B cell (primary cell): ENCODE measurements around the gene PARVB. TPM values are rescaled to one million over a fixed set of nuclear protein-coding genes. Genes with fewer than 3 reads are reported as not detected.

Source experiments
- ATAC-seq: fragments of 200-7000 bp; cut with Tn5 transposase; one replicate; pipeline ENCODE4 v1.10.0; 2021; ENCODE audit warnings: low read depth, mild to moderate bottlenecking, moderate number of reproducible peaks, moderate library complexity
- CTCF ChIA-PET: fragments of 350-600 bp; sonication (Branson Sonifier 250); formaldehyde crosslinking; loops from one replicate; lab custom pipeline; 2021; ENCODE audit warnings: antibody characterized with exemption, inconsistent platforms; lab: Charles Lee
- POLR2A ChIA-PET: fragments of 350-600 bp; sonication (Branson Sonifier 250); formaldehyde crosslinking; loops from one replicate; lab custom pipeline; 2021; ENCODE audit warnings: antibody characterized with exemption; lab: Charles Lee
- DNase-seq: peaks from one replicate; pipeline ENCODE4 v3.0.0; 2013
- H2AFZ ChIP-seq: 2 replicates; pipeline ENCODE4 v1.6.1; 2012; ENCODE audit warnings: mild to moderate bottlenecking, low read depth, low read length; ENCODE audit not compliant: insufficient read depth, poor library complexity, severe bottlenecking
- H3K27ac ChIP-seq, 2 donors: 1 replicate in 1 of 2; 2 replicates in 1 of 2; pipeline ENCODE4 v1.5.1; 2012 to 2013; ENCODE audit warnings: low read length in 2 of 2, mild to moderate bottlenecking in 2 of 2, moderate library complexity in 1 of 2
- H3K27me3 ChIP-seq, 4 experiments: fragments of 200-600 bp in 1 of 4; sonication (generic) in 1 of 4; replicated peaks in 1 of 4; 1 replicate in 2 of 4; 2 replicates in 2 of 4; pipeline versions ENCODE4 v1.6.1 to v1.7.0; 2013 to 2016; ENCODE audit warnings: low read length in 3 of 4, mild to moderate bottlenecking in 2 of 4, mixed read lengths in 1 of 4, moderate library complexity in 1 of 4; ENCODE audit not compliant: insufficient read depth in 4 of 4, control insufficient read depth in 3 of 4; ENCODE audit errors: control extremely low read depth in 1 of 4
- H3K36me3 ChIP-seq, 2 experiments: replicated peaks in 1 of 2; 1 replicate in 1 of 2; 2 replicates in 1 of 2; pipeline versions ENCODE4 v1.6.1 to v1.7.1; 2013; ENCODE audit warnings: low read length in 1 of 2; ENCODE audit not compliant: insufficient read depth in 2 of 2, control insufficient read depth in 1 of 2; ENCODE audit errors: control extremely low read depth in 1 of 2, extremely low read depth in 1 of 2
- H3K4me1 ChIP-seq, 2 donors: fragments of 200-600 bp in 1 of 2; sonication (generic) in 1 of 2; 1 replicate in 1 of 2; 2 replicates in 1 of 2; pipeline versions ENCODE4 v1.5.1 to v1.6.1; 2013 to 2017; ENCODE audit warnings: low read length in 2 of 2; ENCODE audit not compliant: control insufficient read depth in 2 of 2, insufficient read depth in 2 of 2
- H3K4me2 ChIP-seq: replicated peaks from 2 replicates; pipeline ENCODE3; 2012; ENCODE audit warnings: mild to moderate bottlenecking, low read depth, low read length; ENCODE audit not compliant: poor library complexity, severe bottlenecking
- H3K4me3 ChIP-seq, 5 experiments: fragments of 200-600 bp in 1 of 5; sonication (generic) in 1 of 5; 1 replicate in 3 of 5; 2 replicates in 2 of 5; pipeline versions ENCODE4 v1.5.1 to v1.7.0; 2011 to 2016; ENCODE audit warnings: low read length in 4 of 5, mild to moderate bottlenecking in 4 of 5, low read depth in 2 of 5, control low read depth in 1 of 5, moderate library complexity in 1 of 5; ENCODE audit not compliant: insufficient read depth in 1 of 5; ENCODE audit errors: control extremely low read depth in 1 of 5, extremely low read depth in 1 of 5
- H3K79me2 ChIP-seq: fragments of 200-600 bp; sonication (generic); one replicate; pipeline ENCODE4 v1.6.0; 2016; ENCODE audit warnings: low read length; ENCODE audit not compliant: control insufficient read depth, insufficient read depth
- H3K9ac ChIP-seq: fragments of 200-600 bp; sonication (generic); 2 replicates; pipeline ENCODE4 v1.6.1; 2017; ENCODE audit warnings: mild to moderate bottlenecking, low read length, moderate library complexity
- H3K9me3 ChIP-seq, 3 donors: one replicate each; pipeline versions ENCODE4 v1.6.1 to v1.7.1; 2013; ENCODE audit warnings: low read length in 2 of 3; ENCODE audit not compliant: control insufficient read depth in 2 of 3, insufficient read depth in 1 of 3; ENCODE audit errors: control extremely low read depth in 1 of 3
- H4K20me1 ChIP-seq: 2 replicates; pipeline ENCODE4 v1.6.0; 2012; ENCODE audit warnings: mild to moderate bottlenecking, low read length; ENCODE audit not compliant: insufficient read depth, control insufficient read depth, poor library complexity, severe bottlenecking
- H3K27ac Mint-ChIP-seq: one replicate; pipeline ENCODE4 v1.8.0; 2021; ENCODE audit warnings: mixed read lengths
- H3K27me3 Mint-ChIP-seq: one replicate; pipeline ENCODE4 v1.8.0; 2021; ENCODE audit warnings: mixed read lengths
- H3K4me1 Mint-ChIP-seq: one replicate; pipeline ENCODE4 v1.8.0; 2021; ENCODE audit warnings: mixed read lengths
- H3K4me3 Mint-ChIP-seq: one replicate; pipeline ENCODE4 v1.8.0; 2021; ENCODE audit warnings: mixed read lengths
- H3K9me3 Mint-ChIP-seq: one replicate; pipeline ENCODE4 v1.8.0; 2022; ENCODE audit warnings: mixed read lengths; ENCODE audit not compliant: insufficient read depth
- EZH2 ChIP-seq: IDR thresholded peaks from 2 replicates; pipeline ENCODE4 v1.6.1; 2012; ENCODE audit warnings: borderline replicate concordance, low read depth, mild to moderate bottlenecking, moderate library complexity, low read length; ENCODE audit not compliant: insufficient read depth, poor library complexity, severe bottlenecking
- WGBS: methylation state at CpG from one replicate; pipeline ENCODE4 v1.1.5; 2013; ENCODE audit warnings: missing lambda C conversion rate; ENCODE audit not compliant: insufficient coverage; 5-methylcytosine and 5-hydroxymethylcytosine counted together
- intact Hi-C: fragments of 100-400 bp; cut with micrococcal nuclease; formaldehyde crosslinking; loops from one replicate; pipeline ENCODE4 v1.10.0; 2022
- polyA plus RNA-seq: library from polyadenylated mRNA; depleted of rRNA; stranded (reverse); fragments of >200 nt; gene quantifications from 2 replicates; pipeline ENCODE4 v1.2.3, GENCODE V29; 2012
- total RNA-seq, 2 donors: library from RNA; stranded (reverse); fragments of 120-200 nt in 1 of 2; gene quantifications; 1 replicate in 1 of 2; 2 replicates in 1 of 2; pipeline versions ENCODE4 v1.2.3 to v1.2.4, GENCODE V29; 2013 to 2022
- TF ChIP-seq, protein P1 (sequence below): fragments of 200-600 bp; IDR thresholded peaks from one replicate; pipeline ENCODE4 v1.8.0; 2022; ENCODE audit warnings: antibody characterized with exemption, mild to moderate bottlenecking

PARVB gene
- total and polyA plus RNA-seq, 2 donors (not counting 1 experiment from before 2014, with no cell fraction given) = 48.0 to 49.4 TPM

DNA sequence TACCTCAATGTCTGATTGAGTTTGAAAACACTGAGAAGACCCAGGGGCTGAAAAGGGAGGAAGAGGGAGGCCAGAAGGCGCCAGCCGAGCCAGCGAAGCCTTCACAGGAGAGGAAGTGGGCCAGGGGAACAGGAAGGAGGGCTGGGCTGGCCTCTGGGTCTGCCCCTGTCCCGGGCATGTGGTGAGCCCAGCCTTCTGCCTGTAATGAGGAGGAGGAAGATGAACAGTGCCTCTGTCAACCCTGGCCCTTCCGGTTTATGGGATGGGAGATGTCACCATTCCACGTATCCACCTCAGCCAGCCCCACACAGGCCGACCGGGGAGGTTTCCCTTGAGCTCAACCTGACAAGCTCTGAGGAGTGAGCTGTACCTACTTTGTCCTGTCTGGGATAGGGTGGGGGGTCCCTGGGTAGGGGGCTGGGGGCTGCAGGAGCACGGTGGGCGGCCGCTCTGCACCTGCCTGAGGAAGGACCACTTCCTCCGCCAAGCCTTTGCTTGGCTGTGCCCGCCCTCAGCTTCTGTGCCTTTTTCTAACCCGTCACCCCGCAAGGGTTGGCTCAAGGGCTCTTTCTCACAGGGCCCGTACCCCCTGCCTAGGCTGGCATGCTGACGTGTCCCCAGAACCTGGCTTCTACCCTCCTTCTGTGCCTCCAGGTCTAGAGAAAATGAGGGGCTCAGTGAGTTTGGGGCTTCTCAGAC lies 158.6 kb downstream of the PARVB start:
- peaks cover 72% of the 10 kb centered on the region for H3K79me2 ChIP-seq
- no peaks in the 10 kb centered on the region for H3K9me3 ChIP-seq
- Mint-ChIP-seq H3K9me3 (no peaks in the 10 kb centered on the region), H3K27ac (peak overlapping the region; percentile 95), H3K4me3 (peak overlapping the region; percentile 94), H3K4me1 (peaks cover 41% of the 10 kb centered on the region), H3K27me3 (no peaks in the 10 kb centered on the region)
- H3K4me2 ChIP-seq = peak overlapping the region; percentile 93
- H3K36me3 ChIP-seq = peaks cover 0 to 43% of the 10 kb centered on the region in 2 experiments
- ChIA-PET CTCF (interaction anchor here (0.5 to 4.2 kb wide), 3 partner anchors 10 to 189 kb away, joined by 5 to 22 read pairs (median 9); no protein-coding TSS in a partner anchor), POLR2A (interaction anchor here (1.1 to 2.3 kb wide), 3 partner anchors 9 to 156 kb away, joined by 3 to 28 read pairs (median 6); no protein-coding TSS in a partner anchor)
- peak overlapping the region; percentile 87 for H3K9ac ChIP-seq
- WGBS = 25% methylated on average over 13 of the region's 17 CpGs
- DNase-seq = peak; percentile 71
- H2AFZ ChIP-seq = peak overlapping the region; percentile 82
- TF ChIP-seq, protein P1, sequence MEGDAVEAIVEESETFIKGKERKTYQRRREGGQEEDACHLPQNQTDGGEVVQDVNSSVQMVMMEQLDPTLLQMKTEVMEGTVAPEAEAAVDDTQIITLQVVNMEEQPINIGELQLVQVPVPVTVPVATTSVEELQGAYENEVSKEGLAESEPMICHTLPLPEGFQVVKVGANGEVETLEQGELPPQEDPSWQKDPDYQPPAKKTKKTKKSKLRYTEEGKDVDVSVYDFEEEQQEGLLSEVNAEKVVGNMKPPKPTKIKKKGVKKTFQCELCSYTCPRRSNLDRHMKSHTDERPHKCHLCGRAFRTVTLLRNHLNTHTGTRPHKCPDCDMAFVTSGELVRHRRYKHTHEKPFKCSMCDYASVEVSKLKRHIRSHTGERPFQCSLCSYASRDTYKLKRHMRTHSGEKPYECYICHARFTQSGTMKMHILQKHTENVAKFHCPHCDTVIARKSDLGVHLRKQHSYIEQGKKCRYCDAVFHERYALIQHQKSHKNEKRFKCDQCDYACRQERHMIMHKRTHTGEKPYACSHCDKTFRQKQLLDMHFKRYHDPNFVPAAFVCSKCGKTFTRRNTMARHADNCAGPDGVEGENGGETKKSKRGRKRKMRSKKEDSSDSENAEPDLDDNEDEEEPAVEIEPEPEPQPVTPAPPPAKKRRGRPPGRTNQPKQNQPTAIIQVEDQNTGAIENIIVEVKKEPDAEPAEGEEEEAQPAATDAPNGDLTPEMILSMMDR = no peak
- TF ChIP-seq EZH2 = no peak
- H3K4me1 ChIP-seq = peaks cover 19 to 39% of the 10 kb centered on the region in 2 donors
- H3K27me3 ChIP-seq = no peaks in the 10 kb centered on the region
- H3K4me3 ChIP-seq = peak overlapping the region; percentile 70 to 98 (median 92)
- peaks cover 14% of the 10 kb centered on the region for H4K20me1 ChIP-seq
- peak; percentile 40 for ATAC-seq
- intact Hi-C loops = loop anchor here (1.0 to 5.0 kb wide), 5 partner anchors 9 to 370 kb away; partner anchors contain the start of genes EFCAB6, RTL6 and SAMM50
- H3K27ac ChIP-seq = peak overlapping the region; percentile 93 to 95

DNA sequence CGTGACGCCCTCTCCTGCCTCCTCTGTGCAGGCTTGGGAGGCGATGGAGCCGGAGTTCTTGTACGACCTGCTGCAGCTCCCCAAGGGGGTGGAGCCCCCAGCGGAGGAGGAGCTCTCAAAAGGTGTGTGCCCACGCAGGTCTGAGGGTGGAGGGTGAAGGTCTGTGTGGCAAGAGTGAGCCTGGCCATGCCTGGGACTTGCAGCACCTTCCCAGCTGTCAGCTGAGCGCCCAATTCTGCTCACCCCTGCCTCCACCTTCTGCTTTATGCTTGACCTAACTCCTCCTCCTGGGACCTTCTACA lies 159.1 kb downstream of the PARVB start:
- DNase-seq (no peak), ATAC-seq (no peak)
- Mint-ChIP-seq H3K27ac (peak overlapping the region; percentile 95), H3K4me3 (peak overlapping the region; percentile 94), H3K9me3 (no peaks in the 10 kb centered on the region), H3K4me1 (peaks cover 41% of the 10 kb centered on the region), H3K27me3 (no peaks in the 10 kb centered on the region)
- no peak for TF ChIP-seq EZH2
- TF ChIP-seq, protein P1 = no peak
- Histone ChIP-seq H3K9ac (peak overlapping the region; percentile 87), H3K4me2 (peak overlapping the region; percentile 93), H3K9me3 (no peaks in the 10 kb centered on the region), H3K27me3 (no peaks in the 10 kb centered on the region), H3K4me3 (peak overlapping the region; percentile 9 to 98 (median 92)), H3K36me3 (peaks cover 0 to 43% of the 10 kb centered on the region in 2 experiments), H2AFZ (no peak overlapping the region), H4K20me1 (peaks cover 19% of the 10 kb centered on the region), H3K27ac (peak overlapping the region; percentile 93 to 95), H3K4me1 (peaks cover 19 to 42% of the 10 kb centered on the region in 2 donors), H3K79me2 (peaks cover 77% of the 10 kb centered on the region)
- intact Hi-C loops = loop anchor here (5.0 kb wide), 3 partner anchors 226 to 371 kb away; partner anchors contain the start of genes EFCAB6, RTL6 and SAMM50
- ChIA-PET CTCF (interaction anchor here (2.4 to 4.2 kb wide), 2 partner anchors 11 to 190 kb away, joined by 9 to 22 read pairs; no protein-coding TSS in a partner anchor), POLR2A (interaction anchor here (2.0 kb wide), 1 partner anchor 156 kb away, joined by 6 read pairs; no protein-coding TSS in a partner anchor)
- 95% methylated on average over 4 of the region's 8 CpGs for WGBS
